ENCODE data around the gene SAMD10.
A peak's percentile ranks its signal among the peaks of the same experiment; 100 is the strongest.
"Not testable (repeated sequence)": the region's sequence is repeated elsewhere in the genome, so short reads cannot be mapped to it uniquely, and the experiment has no call there.

The SAMD10 gene

DNA sequence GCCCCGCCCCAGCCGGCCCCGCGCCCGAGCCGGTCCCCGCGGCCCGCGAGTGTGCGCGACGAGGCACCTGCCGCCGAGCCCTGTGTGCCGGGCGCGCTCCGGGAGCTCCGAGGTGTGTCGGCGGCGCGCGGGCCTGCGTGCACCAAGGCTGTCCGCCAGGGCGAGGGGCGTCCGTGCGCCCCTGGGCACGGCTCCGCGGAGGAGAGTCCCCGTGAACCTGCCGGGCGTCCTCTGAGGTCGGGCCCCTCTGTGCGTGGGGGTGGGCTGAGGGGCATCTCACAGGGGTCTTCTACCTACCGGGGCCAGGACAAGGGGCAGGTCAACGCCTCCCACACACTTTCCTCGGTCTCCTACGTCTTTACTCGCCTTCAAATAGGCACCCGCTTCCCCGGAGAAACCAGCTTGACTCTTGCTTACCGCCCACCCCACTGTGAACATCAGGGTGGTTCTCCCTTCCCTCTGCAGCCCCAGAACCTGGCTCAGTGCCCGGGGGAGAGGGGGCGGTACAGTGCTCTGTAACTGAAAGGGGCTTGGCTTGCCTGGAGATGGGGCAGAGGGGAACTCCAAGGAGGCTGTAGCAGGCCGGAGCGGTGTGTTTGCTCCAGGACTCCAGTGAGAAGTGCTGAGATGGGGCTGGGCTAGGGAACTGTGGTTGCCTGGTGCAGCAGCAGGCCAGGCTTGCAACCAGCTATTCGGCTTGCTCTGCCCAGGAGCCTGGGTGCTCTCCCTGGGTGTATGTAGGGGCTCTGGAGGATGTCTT is at the start of gene SAMD10:
SAMD10 (minus strand) TSS at position 86 of the 760 bp plus-strand sequence. CDS start 175 bp downstream, outside the sequence.
- peak; percentile 84 to 87 for DNase-seq

DNA sequence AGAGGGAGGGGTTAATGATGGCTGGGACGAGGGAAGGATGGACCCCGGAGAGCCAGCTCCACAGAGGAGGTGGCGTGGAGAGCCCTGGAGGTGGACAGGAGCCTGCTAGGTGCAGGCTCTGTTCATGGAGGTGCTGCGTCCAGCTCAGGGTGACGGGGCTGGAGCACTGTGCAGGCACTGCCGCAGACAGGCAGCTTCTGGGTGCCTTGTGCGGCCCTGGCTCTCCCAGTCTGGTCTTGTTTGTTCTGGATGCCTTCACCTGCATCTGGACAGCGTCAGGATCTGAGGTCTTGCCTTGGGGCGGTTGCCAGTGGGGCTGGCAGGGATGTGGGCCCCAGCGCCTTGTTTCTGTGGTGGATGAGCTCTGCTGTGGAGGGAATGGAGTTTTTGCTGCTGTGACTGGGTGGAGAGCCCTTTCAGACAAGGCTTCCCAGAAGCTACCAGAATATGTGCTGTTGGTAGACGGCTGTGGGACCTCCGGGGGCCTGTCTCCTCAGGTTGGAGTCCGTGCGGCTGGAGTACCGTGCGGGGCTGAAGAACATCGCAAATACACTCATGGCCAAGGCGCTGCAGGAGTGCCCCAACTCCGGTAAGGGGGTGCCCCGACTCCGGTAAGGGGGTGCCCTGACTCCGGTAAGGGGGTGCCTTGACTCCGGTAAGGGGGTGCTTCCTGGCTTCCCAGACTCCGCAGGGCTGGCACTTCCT is 48.7 kb upstream of the SAMD10 start:
- DNase-seq, result no peak

DNA sequence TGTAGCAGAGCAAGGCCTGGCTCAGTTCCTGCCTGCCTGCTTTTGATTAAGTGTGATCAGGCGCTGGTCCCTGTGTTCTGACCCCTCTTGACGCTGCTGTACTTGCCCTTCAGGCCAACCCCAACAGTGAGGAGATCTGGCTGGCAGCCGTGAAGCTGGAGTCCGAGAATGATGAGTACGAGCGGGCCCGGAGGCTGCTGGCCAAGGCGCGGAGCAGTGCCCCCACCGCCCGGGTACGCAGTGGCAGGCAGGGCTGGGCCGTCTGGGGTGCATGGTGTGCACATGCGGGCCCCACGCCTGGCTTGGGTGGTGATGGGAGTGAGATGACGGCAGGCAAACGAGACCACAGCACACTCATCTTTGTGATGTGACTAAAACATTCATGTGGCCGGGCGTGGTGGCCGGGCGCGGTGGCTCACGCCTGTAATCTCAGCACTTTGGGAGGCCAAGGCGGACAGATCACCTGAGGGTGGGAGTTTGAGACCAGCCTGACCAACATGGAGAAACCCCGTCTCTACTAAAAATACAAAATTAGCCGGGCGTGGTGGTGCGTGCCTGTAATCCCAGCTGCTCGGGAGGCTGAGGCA is 46.5 kb upstream of the SAMD10 start:
- no peak for DNase-seq

DNA sequence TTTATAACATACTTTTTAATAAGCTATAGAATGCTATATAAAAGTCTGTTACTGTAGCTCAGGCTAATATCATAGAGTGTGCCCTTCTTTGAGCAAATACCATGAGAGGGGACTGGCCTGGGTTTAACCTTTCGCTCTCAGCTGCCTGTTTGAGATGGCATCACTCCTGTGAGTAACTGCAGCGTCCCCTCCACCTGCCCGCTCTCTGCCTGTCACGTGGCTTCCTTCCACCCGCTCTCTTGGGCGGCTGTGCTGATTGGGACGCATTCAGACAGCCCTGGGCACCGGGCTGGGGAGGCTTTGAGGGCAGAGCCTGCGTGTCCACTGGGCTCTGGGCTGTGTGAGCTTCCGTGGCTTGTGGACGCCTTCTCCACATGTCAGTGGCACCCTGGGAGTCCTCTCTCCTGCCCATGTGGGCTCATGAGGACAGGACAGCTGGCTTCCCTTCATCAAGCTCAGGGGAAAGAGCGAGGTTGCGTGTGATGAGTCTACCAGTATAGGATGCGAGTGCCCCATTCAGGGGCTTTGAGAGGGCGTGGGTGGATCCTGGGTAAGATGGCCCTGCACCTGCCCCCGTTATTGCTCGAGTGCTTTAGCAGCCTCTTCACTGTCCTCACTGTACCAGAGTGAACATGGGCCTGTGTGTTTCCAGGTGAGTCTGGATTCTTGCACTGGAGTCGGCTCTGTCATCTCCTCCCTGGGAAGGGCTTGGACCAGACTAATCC is 45.8 kb upstream of the SAMD10 start:
- no peak for DNase-seq

DNA sequence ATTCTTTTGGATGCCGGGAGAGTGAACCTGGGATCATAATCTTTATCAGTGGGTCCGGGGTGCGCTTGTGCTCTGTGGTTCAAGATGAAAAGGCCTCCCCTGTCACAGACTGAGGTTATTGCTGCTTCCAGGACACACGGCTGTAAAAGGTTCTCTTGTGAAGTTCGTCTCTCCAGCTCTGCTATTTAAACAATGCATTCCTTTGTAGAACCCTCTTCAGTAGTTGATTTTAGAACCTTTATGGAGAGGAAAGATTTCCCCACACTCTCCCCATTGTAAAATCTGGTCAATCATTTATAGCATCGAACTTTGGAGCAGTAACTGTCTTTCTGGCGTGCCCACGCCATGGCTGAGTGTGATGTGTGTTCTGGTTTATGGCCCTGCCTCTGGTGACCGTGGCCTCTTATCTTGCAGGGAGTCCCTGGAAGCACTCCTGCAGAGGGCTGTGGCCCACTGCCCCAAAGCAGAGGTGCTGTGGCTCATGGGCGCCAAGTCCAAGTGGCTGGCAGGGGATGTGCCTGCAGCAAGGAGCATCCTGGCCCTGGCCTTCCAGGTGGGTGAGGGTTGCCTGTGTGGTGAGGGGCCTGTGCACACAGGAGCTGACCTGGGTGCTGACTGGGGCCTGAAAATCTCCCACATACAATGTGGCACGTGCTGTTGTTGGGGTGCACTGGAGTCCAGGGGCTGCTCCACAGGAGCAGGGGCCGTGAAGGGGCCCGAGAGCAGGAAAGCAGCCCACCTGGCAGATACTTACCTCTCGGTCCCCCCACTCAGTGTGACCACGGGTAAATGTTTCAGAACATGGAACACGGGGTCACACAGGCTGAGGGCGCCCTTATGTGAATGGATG is 44.9 kb upstream of the SAMD10 start:
- DNase-seq, result no peak

DNA sequence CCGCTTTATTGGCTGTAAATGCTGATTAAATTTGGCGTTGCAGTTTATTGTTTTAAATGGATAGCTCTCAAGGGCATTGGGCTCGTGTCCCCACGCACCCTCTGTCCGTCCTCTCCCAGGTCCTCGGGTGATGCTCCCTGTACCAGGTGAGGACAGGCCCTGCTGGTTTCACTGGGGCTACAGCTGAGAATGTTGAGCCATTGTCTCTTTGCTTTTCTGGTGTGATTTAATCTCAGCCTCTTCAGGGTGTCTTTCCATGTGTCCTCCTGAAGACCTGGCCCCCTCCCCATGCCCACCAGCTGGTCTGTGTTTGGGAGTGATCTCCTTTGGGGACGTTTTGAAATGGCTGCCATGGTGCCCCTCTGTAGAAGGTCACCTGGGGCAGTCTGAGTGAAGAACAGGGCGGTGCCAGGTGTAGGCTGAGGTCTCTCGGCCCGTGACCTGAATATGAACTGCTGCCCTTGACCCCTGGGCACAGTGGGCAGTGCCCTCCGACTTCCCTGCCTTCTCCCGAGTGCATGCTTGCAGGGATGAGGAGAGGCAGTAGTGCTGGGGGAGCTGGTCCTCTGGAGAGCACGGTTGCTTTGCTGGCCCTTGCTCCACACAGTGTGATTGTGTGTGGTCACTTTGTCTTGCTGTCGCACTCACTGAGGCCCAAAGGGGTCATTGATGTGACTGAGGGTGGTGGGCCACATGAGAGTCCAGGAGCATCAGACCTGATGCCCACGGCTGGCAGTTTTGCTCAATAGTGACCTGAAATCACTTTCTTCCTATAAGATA is 44.1 kb upstream of the SAMD10 start:
- DNase-seq, result no peak

DNA sequence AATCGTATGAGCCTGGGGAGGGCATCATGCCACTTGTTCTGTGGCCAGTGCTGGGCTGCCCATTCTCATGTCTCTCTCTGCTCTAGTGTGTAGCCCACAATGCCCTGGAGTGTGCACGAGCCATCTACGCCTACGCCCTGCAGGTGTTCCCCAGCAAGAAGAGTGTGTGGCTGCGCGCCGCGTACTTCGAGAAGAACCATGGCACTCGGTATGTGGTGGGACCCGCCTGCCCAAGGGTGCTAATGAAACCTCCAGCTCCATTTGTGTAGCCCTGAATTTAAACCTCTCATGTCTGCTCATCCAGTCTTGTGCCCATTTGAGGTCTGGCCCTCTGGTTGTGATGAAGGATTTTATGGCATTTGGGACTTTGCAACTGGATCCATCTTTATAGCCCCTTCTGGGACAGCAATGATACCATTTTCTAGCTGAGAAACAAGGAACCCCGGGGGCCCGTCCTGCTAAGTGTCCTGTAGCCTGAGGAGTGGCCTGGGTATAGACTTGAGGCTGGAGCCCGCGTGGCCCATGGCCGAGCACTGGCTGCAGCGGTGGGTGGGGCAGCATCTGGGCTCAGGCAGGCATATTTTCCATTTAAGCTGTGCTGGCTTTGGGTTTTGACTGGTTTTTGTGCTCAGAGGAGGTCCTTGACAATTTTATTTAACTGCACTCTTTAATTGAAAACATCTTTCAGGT is 43.4 kb upstream of the SAMD10 start:
- DNase-seq, result no peak

DNA sequence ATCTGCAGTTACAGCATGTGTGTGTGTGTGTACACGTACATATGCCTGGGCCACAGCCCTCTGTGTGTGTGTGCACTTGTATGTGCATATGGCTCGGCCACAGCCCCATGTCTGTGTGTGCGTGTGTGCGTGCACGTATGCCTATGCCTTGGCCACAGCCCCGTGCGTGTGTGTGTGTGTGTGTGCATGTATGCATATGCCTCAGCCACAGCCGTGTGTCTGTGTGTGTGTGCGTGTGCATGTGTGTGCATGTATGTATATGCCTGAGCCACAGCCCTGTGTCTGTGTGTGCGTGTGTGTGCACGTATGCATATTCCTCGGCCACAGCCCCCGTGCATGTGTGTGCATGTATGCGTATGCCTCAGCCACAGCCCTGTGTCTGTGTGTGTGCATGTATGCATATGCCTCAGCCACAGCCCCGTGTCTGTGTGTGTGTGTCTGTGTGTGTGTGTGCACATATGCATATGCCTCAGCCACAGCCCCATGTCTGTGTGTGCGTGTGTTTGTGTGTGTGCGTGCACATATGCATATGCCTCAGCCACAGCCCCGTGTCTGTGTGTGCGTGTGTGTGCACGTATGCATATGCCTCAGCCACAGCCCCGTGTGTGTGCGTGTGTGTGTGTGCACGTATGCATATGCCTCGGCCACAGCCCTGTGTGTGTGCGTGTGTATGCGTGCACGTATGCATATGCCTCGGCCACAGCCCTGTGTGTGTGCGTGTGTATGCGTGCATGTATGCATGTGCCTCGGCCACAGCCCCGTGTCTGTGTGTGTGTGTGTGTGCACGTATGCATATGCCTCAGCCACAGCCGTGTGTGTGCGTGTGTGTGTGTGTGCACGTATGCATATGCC is 41.9 kb upstream of the SAMD10 start:
- no peak for DNase-seq

DNA sequence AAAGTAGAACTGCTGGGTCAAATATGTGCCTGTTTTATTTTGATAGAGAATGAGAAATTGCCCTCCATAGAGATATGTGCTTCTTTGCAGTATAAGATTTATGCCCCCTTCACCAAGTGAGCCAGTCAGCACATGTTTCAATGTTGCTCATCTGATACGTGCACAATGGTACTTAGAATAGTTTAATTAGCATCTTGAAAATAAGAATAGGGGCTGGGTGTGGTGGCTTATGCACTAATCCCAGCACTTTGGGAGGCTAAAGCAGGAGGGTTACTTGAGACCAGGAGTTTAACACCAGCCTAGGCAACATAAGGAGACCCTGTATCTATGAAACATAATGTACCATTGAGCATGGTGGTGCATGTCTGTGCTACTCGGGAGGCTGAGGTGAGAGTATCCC is 36.2 kb upstream of the SAMD10 start:
- DNase-seq, result no peak

DNA sequence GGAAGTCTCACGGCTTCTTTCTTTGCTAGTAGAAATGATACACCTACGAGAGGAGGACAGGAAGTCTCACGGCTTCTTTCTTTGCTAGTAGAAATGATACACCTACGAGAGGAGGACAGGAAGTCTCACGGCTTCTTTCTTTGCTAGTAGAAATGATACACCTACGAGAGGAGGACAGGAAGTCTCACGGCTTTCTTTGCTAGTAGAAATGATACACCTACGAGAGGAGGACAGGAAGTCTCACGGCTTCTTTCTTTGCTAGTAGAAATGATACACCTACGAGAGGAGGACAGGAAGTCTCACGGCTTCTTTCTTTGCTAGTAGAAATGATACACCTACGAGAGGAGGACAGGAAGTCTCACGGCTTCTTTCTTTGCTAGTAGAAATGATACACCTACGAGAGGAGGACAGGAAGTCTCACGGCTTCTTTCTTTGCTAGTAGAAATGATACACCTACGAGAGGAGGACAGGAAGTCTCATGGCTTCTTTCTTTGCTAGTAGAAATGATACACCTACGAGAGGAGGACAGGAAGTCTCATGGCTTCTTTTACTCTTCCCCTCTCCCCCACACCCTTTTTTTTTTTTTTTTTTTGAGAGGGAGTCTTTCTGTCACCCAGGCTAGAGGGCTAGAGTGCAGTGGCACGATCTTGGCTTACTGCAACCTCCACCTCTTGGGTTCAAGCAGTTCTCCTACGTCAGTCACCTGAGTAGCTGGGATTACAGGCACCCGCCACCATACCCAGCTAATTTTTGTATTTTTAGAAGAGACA is 33.1 kb upstream of the SAMD10 start:
- not testable (repeated sequence) for DNase-seq

DNA sequence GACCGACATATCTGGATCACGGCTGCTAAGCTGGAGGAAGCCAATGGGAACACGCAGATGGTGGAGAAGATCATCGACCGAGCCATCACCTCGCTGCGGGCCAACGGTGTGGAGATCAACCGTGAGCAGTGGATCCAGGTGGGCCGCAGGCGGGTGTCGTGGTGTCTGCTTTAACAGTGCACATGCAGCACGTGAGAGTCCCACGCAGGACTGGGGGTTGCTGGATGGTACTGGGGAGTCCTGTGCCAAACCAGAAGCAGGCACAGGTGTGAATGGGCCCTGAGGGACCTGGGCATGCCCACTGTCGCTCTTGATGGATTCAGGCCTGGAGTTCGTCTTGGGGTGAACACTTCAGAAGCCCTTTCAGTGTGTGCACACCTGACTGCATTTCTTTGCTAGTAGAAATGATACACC is 31.9 kb upstream of the SAMD10 start:
- DNase-seq, result no peak

DNA sequence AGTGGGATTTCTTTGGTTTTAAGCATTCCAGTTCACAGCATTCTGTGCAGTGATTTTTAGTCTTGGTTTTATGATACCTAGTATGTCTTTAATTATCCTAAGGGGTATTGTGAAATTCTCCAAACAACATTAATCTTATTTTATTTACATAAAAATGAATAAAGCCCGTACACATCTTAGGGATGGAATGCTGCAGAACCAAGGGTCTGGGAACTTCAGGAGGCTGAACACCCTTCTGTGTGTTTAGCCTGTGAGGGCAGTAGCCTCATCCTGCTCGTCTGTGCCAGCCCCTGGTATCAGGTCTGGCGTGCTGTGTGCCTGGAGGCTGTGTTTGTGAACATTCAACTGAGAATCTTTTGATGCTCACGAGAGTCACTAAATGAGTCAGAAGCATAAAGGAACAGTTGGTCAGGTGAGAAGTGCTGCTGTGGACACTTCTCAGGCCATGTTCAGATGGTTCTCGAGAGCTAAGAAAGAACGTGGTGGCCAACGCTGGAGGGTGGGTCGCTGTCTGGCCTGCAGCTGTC is 31.3 kb upstream of the SAMD10 start:
- DNase-seq, result no peak

DNA sequence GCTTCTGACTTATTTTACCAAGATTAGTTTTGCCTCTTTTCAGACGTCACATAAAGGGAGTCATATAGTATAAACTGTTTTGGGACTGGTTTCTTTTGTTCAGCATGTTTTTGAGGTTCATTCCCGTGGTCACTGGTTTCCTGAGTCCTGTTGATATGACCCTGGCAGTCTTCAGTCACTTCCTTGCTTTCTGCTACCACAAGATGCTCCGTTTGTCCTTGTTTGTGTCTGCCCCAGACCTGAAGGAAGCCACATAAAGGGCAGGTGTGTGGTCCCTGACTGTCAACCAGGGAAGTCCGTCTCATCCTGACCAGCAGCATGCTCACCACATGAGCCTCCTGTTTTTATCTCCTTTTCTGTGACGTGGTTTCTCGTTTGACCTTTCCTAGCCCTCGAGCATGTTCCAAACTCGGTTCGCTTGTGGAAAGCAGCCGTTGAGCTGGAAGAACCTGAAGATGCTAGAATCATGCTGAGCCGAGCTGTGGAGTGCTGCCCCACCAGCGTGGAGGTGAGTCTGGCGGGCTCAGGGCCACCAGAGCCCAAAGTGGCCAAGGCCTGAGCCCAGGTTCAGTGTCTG is 30.5 kb upstream of the SAMD10 start:
- DNase-seq, result no peak

DNA sequence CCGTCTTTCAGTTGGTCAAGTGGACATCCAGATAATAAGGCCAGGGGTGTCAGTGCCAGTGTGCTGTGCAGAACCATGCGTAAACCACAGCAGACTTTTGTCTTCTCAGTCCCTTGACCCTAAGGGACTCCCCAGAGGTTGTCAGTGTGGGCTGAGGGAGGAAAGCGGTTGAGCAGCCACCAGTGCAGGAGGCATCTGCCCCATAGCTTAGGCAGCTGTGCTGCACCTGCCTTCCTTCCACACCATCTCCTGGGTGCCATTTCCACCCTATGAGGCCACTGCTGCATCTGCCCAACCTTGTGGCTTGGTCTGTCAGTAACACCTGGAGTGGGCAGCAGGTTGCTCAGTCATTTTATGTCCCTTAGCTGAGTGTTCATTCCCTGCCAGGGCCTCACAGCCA is 27.5 kb upstream of the SAMD10 start:
- DNase-seq, result no peak

DNA sequence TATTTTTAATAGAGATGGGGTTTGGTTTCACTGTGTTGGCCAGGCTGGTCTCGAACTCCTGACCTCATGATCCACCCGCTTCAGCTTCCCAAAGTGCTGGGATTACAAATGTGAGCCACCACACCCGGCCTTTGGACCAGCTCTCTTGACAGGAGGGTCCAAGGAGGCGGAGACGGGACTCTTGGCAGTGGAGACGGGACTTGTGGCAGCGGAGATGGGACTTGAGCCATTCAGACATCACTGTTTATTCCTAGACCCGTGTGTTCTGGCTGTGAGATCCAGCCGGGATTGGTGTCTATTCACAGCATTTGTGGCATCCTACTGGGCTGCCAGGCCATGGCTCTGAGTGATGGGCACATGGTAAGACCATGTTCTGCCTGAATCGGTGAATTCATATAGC is 27.0 kb upstream of the SAMD10 start:
- DNase-seq, result no peak

DNA sequence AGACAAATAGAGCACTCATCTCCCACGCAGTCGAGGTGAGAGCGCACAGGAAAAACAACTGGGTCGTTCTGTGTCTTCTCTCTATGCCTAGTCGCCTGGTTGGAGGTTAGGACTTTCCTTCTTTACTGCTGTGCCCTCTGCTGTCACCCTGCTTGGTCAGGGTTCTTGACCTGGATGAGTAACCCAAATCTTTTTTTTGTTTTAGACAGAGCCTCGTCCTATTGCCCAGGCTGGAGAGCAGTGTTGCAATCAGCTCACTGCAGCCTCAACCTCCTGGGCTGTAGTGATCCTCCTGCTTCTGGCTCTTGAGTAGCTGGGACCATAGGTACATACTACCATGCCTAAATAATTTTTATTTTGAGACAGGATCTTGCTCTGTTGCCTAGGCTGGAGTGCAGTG is 26.0 kb upstream of the SAMD10 start:
- DNase-seq, result no peak

DNA sequence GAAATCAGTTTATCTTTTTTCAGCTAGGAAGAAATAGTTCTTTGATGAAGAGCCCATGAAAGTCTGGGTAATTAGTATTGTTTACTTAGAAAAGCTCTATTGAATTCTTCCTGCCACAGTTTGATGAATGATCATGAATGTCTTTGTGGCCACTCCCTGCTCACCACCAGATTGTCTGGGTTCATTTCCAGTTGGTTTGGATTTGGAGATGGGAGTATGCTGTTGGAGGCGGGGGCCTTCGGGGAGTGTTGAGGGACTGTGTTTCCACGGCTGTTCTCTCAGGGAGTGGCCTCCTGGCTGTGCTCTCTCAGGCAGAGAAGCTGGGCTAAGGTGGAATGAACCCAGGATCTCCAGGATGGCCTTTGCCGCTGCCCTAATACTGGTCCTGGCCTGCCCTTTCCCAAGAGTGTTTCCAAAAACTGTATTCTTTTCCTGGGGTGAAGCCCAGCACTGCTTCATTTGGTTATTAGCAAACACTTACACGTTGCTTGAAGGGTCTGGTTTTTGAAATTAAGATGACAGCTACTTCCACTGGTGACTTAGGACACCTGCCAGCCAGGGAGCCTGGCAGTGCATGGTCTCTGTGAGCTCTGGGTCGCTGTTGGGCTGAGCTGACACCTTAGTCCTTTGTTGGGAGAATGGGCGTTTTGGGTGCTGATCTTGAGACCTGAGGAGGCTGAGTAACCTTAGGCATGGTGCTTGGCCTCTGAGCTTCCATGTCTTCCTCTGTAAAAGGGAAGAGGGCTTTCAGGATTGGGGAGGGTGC is 24.7 kb upstream of the SAMD10 start:
- DNase-seq, result no peak

DNA sequence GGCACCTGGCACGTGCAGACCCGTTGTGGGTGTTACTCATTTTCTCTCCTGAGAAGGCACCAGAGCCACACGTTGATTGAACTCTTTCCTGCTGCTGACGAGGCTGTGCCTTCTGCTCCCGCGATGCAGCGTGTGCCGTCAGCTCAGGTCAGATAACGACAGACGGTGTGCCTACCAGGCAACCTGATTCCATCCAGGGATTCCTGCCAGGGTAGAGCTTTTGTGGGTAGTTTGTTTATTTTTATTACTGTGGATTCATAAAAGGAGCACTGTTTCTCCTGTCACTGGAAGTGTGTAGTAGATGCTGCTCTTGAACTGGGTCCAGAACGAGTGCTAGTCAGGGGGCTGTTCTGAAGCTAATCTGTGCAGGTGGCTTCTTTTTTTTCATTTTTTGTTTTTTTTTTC is 22.2 kb upstream of the SAMD10 start:
- no peak for DNase-seq
